HG03066 (cell line): Measurements from ENCODE around the gene MGMT.

Source experiments
- ATAC-seq: cut with Tn5 transposase; IDR thresholded peaks from one replicate; pipeline ENCODE4 v1.9.1; 2021; ENCODE audit warnings: low read depth; ENCODE audit not compliant: unreplicated experiment

MGMT gene

DNA sequence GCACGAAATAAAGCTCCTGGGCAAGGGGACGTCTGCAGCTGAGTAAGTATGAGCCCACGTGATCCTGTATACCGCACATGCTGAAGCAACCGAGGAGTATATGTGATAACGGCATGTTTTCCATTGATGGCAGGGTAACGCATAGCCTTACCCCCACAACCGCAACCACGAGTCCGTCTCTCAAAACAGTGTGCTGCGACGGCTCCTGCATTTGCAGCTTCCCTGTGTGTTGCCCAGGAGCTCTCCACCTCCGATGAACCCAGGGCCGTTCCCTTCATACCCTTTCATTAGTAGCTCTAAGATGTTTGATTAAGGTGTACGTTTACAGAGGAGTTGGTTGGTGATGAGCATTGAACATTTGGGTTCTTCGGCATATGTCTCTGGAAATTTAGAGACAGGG lies 69.3 kb downstream of the MGMT start:
- no peak for ATAC-seq

DNA sequence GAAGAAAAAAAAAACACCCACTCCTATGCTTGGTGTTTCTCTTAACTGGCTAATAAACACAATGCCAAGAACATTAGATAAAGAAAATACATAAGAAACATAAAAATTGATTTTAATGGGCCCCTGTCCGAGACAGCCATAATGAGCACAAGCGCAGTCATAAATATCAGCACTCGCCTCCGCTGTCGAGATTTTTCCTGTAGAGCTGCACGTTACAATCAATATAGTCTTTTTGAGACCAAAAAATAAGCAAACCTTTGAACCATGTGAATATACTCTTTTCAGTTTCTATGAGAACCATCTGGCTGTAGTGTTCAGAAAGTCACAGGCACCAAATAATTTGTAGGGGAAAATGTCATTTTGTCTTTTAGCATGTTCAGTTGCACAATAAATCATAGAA lies 70.1 kb downstream of the MGMT start:
- no peak for ATAC-seq

DNA sequence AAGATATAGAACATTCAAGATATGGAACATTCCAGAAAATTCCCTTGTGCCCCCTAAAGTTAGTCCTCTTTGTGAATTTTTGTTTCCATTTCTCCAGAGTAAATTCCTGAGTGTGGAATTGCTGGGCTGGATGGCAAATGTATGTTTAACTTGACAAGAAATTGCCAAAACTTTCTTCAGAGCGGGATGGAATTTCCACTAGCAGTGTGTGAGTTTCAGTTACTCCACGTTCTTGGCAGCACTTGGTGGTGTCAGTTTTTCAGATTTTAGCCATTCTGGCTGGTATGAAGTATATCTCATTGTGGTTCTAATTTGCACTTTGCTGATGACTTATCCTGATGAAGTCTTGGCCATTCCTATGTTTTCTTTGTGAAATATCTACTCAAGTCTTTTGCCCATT lies 71.2 kb downstream of the MGMT start:
- no peak for ATAC-seq

DNA sequence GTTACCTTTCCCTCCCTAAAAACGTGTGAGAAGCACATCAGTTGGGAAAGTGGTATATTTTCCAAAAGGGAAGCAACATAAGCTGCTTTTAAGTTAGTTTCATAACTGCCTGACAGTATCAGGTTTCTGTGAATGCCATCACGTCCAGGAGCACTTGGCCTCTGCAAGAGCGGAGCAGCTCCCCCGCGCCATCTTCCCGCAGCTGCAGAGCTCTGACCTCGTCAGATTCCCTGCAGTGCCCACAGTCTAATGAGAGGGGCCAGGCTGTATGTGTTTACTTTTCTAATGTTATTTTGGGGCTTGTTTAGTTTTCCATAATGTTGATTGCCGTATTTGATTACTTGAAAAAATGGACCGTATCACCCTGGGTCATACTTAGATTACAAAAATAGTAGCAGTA lies 74.2 kb downstream of the MGMT start:
- ATAC-seq, result no peak

DNA sequence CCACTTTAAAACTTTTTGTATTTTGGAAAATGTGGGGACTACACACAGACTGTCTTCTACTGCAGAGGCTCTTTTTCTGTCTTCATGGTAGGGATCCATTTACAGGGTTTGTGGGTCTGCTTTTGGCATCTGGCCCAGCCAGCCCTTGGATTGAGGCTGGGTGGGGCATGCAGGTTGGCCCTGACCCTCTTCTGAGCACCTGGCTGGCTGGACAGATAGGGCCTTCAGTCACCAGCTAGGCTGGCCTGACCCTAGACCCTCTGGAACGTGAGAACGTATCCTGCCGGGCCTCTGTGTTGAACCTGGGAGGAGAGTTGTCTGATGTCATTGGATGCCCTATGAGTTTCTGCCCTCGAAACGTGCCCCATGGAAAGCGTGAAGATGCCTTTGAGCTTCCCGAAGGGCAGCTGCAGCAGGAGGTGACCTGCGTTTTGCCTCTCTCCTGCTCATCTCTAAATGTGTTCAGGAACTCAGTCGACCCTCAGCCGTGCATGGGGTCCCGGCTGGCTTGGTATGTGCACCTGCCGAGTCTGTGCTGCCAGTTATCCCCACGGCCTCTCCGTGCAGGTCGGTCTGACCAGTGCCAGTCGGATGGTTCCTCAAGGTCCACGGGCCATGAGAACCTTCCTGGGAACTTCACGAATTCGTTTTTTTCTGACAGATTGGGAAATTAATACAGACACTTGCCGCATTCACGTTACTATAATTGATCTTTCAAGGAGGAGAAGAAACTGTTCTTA lies 74.9 kb downstream of the MGMT start:
- ATAC-seq, result no peak

DNA sequence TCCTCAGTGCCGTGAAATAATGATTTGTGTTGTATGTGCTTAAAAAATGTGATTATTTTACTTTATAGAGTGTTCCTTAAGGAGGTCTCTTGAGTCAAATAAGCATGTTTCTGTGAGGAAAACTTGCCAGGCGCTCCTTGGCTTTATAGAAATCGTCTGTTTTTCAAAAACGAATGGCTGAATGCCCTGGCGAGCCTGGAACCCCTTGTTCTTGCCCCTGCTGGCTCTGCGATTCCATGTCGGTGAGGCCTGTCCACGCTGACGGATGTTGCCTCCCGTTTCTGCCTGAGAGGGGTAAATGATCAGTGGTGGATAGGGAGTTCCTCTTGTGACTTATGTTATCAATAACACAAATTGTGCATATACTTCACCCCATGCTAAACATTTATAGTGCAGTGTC lies 75.5 kb downstream of the MGMT start:
- no peak for ATAC-seq

DNA sequence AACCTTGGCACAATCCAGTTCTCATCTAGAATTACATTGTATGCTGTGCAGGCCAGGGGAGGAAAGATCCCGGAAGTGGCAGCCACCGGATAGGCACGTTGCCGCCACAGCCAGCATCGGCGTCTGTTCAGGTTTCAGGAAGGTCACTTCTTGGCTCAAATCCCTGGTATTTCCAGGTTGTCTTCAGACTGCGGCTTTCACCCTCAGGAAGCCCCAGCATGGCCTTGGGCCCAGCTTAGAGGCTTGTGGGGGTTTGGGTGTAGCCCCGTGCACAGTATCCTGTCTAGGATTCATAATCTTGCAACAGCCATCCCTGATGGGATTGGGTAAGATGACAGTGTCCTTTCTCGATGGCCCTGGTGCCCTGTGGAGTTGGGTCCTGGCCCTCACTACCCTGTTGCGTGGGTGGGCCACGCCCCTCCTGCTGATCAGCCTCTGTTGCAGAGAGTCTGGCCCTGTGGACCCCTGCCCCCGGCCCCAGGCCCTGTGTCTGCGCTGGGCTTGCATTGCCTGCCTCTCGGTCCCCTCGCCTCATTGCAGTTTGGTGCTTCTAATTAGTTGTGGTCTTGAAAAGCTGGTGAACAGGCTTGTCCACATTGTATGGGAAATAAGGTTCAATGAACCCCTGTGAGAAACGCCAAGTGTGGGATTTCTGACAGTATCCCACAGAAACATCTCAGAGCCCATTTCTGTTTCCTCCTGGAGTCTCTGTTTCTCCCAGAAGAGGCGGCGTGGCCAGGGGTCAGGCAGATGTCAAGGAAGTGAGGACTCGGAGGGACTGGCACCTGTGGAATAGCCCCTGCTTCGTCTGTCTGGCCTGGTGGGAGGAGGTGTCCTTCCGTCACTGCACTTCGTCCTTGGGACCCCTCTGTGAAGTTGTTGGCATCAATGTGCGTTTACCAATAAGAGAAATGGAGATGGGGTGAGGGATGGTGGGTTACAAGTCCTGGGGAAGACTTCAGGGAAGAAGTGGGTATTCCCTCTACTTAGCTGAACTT lies 77.5 kb downstream of the MGMT start:
- ATAC-seq, result no peak

DNA sequence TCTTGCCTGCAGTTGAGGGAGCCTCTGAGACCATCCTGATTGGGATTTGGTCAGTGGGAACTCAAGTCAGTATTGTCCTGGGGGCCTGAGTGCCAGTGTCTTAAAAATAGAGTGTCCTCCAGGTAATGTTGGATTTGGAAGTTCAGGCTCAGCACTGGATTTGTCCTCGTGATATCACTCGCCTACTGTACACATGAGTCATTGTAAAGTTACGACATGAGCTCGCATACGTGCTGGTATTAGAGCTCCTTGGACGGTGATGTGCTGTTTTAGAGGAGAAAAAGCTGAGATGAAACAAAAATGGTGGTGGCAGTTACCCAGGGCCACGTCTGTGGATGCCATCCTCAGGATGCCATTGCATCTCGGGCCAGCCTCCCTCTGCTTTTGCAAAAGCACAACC lies 78.2 kb downstream of the MGMT start:
- no peak for ATAC-seq

DNA sequence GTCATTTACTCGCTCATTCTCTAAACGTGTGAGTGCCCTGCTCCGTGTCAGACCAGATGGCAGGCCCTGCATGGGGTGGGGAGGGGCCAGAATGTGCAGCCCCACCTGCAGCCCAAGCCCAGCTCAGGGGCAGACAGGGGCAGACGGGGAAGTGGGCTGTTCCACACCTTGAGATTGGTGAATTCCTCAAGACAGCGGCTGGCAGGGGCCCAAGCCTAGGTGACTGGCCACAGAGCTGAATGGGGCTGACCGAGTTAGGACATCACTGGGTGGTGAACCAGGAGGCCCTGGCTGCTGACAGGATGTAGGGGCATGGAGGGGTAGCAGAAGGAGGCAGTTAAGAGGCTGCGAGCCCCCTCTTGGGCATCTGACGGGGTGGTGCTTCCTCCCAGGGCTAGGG lies 79.1 kb downstream of the MGMT start:
- no peak for ATAC-seq

DNA sequence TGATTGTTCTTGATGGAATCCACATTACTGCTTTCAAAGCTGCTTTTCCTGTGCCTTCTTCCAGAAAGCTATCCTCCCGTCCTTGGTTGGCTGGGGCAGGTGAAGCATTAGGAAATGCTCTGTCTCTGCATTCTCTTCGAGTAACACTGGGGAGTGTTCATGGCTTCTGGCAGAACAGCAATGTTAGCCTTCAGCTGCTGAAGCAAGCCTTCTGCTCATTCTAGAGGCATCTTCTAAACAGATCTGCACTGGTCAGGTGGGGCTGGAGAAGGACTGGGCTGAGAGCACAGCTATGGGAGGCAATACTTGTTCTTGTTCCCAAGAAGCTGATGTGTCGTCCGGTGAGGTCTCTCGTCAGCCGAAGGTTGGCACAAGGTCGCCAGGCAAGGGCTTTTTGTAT lies 80.6 kb downstream of the MGMT start:
- ATAC-seq, result no peak

DNA sequence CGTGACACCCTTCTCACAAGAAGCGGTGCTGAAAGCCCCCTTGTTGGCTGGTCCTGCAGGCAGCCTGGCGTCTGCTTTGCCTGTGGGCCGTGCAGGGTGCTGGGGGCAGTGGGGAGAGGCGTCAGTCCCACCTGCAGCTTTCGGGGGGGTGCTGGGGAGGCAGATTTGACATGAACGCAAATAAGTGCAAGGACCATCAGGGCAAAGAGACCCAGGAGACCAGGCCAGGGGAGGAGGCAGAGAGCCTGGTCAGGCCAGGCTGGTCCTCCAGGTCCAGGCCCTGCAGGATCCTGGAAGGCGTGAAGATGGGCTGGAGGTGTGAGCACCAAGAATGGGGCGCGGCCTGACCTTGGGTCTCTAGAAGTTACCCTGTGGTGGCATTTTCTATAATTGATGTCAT lies 81.6 kb downstream of the MGMT start:
- no peak for ATAC-seq

DNA sequence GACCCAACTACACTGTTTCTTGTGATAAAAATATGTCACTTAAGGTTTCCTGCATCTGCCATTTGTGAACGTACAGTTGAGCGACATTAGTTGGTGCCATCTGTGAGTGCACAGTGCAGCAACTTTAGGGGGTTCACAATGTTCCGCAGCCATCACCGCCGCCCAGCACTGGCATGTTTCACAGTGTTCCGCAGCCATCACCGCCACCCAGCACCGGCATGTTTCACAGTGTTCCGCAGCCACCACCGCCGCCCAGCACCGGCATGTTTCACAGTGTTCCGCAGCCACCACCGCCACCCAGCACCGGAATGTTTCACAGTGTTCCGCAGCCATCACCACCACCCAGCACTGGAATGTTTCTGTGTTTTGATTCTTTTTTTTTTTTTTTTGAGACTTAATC lies 83.0 kb downstream of the MGMT start:
- no peak for ATAC-seq

DNA sequence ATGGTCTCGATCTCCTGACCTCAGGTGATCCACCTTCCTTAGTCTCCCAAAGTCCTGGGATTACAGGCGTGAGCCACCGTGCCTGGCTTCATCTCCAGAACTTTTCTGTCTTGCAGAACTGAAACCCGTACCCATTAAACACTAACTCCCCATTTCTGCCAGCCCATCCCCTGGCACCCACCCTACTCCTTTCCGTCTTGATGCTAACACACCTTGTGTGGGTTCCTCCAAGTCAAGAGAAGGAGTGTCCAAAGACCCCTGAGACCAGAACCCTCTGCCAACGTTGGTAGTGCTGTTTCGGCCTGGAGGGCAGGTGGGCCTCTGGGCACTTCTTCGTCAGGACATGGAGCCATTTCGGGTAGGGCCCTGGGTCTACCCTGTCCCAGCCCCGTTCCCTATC lies 83.6 kb downstream of the MGMT start:
- ATAC-seq, result no peak

DNA sequence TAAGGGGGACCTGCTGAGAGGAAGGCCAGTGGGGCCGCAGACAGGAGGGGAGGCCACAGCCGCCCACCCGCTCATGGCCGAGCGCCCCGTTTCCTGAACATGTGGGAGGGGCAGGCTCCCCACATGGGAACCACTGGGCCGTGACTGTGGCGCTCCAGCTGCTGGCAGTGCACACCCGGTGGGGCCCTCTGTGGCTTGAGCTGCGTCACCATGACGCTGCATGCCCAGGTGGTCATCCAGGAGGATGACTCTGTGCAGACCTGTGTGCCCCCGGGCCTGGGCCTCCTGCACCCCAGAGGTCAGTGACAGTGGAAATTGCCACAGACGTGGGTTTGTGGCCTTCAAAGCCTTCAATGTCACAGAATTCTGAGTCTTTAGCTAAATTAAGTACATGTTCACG lies 85.1 kb downstream of the MGMT start:
- no peak for ATAC-seq

DNA sequence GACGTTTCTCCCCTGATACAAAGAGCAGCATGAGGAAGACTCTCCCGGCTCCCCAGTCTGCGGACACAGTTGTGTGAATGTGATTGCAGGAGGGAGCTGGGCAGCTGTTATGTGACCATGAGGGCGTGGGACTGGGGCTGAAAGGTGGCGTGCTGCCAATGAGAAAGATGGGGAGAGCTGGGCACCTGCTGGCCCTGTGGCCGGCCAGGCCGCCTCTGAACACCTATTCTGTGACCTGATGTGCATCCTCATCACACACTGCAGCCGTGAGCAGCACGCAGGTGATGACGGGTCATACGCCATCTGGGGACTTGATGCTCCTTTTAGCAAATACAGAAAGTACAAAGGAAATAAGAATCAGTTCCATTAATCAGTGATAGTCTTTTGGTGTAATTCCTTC lies 86.9 kb downstream of the MGMT start:
- no peak for ATAC-seq

DNA sequence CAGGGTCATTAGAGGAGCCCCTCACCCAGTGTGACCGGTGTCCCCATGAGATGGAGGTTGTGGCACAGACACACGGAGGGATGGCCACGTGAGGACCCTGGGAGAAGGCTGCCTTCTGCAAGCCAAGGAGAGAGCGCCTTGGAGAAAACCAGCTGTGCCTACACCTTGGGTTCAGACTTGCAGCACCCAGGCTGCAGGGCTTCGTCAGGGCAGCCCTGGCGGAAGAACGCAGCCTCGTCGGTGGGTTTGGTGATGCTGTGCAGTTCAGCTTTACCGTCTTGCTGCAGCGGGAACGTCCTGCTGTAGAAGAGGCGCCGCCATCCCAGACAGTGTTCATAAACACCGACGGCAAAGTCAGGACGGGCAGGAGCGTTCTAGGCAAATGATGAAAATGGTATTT lies 89.3 kb downstream of the MGMT start:
- no peak for ATAC-seq

DNA sequence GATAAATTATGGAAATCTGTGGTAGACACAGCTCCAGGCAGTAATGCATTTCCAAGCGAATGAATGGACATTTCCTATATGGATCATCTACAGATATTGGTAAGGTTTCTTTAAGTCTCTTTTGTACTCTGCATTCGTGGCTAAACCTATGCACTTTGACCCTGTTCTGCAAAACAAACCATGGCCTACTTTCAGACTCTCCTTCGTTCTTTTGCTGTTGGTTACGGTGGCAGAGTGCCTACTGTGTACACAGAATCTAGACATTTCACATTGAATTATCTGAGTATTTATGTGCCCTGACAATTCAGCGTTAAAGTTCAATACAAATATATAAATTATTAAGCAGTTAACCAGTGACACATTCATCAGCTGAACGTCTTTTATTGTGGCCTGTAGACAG lies 93.3 kb downstream of the MGMT start:
- no peak for ATAC-seq

DNA sequence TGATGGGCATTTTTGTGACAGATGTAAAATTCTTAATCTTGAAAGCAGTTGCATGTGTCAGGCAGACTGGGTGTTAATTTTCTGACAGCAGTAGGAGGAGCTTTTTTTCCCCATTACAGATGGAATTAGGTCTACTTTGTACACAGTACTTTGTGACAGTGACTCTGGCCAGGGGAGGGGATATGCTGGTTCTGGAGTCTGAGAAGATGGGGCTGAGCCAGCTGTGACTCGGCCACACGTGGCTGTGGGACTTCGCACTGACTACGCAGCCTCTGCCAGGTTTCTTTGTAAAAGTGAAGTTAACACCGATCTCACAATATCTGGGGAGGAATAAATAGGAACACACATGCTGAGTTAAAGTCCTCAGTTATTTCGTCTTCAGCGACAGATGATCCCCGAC lies 95.4 kb downstream of the MGMT start:
- no peak for ATAC-seq

DNA sequence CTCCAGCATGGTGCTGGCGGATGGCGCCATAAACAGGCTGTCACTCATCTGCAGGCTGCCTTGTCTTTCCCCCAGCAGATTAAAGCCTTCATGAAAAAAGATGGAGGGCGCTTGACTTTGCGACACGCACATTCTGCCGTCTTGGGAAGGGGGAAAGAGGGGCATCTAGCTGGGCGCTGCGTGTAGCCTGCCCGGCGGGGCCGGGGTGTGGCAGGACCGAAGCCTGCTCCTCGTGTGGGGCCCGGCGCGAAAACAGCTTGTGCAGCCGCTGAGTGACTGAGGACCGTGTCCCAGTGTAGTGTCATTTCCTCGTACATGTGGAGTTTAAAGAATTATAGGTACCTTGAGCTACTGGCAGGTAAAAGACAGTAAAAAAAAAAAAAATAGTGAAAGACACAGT lies 97.9 kb downstream of the MGMT start:
- no peak for ATAC-seq

DNA sequence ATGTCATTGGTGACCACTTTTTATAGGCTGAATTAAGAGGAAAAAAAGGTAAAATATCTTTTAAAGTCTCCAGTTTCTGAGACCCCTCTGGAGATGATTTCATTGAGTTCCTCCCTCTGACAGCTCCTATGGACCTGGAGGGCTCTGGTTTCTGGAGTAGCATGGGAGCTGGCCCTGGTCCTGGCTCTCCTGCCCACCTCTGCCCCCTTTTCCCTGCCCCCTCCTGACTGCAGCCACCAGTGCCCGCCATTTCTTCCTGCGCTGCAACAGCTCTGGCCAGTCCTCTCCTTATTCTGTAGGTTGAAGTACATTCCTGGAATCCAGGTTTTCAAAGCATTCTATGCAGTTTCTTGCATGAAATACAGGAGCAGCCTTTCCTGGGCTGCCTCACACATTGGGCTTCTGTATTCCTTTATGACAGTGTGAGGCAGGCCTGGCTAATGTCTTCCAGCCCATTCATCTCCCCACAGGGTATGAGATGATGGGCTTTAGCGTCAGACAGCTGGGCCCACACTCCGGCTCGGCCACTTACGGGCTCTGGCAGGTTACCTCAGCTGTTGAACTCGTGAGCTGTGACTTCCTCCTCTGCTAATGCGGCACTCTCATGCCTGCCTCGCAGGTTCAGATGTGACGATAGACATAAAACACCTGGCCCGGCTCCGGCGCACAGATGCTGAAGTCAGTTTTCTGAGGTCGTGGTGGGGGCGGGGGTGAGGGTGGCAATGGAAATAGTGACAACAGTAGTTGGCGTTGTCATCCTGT lies 101.7 kb downstream of the MGMT start:
- ATAC-seq, result no peak

DNA sequence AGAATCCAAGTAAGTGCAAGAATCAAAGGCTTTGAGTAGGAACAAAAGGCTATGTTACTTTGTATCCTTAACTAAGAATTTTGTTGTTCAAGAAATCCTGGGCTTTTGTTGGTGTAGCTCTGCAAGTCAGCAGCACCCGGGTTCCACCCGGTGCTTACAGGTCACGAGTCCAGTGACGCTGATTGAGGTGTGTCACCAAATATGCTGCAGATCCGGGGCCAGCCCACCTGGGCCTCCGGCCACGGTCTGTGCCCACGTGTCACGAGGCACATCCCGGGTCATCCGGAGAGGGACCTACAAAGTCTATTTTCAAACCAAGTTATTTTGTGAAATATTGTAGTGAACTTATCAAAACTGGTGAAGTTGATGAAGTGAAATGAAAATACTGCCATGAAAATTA lies 103.1 kb downstream of the MGMT start:
- no peak for ATAC-seq
